H1 (cell line): ENCODE results near the gene ALDH1L2. TPM values are rescaled to one million over a fixed set of nuclear protein-coding genes. Genes with fewer than 3 reads are reported as not detected.

Experiments
- ATF2 ChIP-seq: IDR thresholded peaks from 2 replicates; pipeline ENCODE4 v1.6.1; 2012; ENCODE audit warnings: low read length, inconsistent platforms
- CREB1 ChIP-seq: IDR thresholded peaks from 2 replicates; pipeline ENCODE4 v1.6.1; 2012; ENCODE audit warnings: inconsistent platforms
- GTF2F1 ChIP-seq: IDR thresholded peaks from 2 replicates; pipeline ENCODE4 v1.6.1; 2012; ENCODE audit warnings: low read depth, low read length, improper control_type of control experiment, borderline replicate concordance
- HDAC6 ChIP-seq: IDR thresholded peaks from one replicate; pipeline ENCODE4 v1.7.1; 2012; ENCODE audit warnings: low read depth, mild to moderate bottlenecking, inconsistent platforms, low read length, moderate library complexity
- RAD21 ChIP-seq, 2 experiments: IDR thresholded peaks in 1 of 2; conservative IDR thresholded peaks in 1 of 2; 2 replicates each; pipeline ENCODE4 v1.6.1; 2011; ENCODE audit warnings: low read depth in 2 of 2, low read length in 2 of 2, improper control_type of control experiment in 1 of 2, inconsistent platforms in 1 of 2, mild to moderate bottlenecking in 1 of 2, moderate library complexity in 1 of 2
- RXRA ChIP-seq: IDR thresholded peaks from 2 replicates; pipeline ENCODE4 v1.6.1; 2011; ENCODE audit warnings: low read depth, mild to moderate bottlenecking, low read length, moderate library complexity; ENCODE audit not compliant: insufficient read depth
- SAP30 ChIP-seq: fragments of 300-600 bp; sonication (generic); IDR thresholded peaks from 2 replicates; pipeline ENCODE4 v1.7.1; 2012; ENCODE audit warnings: low read length, moderate library complexity, mild to moderate bottlenecking, inconsistent platforms; ENCODE audit not compliant: insufficient read depth, insufficient replicate concordance
- polyA plus RNA-seq, 7 experiments: library from polyadenylated mRNA; depleted of rRNA in 3 of 7; stranded (reverse) in 5 of 7; unstranded in 2 of 7; fragments of >200 nt in 5 of 7; fragments of 200-250 nt in 2 of 7; gene quantifications; 1 replicate in 5 of 7; 2 replicates in 1 of 7; 4 replicates in 1 of 7; pipeline versions ENCODE4 v1.2.1 to v1.2.3, GENCODE V29; 2011 to 2013; ENCODE audit warnings: missing spikeins in 2 of 7, mixed read lengths in 2 of 7
- total RNA-seq: library from RNA; stranded (reverse); fragmentation: NEBNext Ultra II Directional; extraction: Animal tissue kit (Norgen Biotek cat#: 25700); gene quantifications from 2 replicates; pipeline ENCODE4 v1.2.1, GENCODE V29; 2021
- TF ChIP-seq, protein P1 (sequence below), 3 experiments: IDR thresholded peaks; 1 replicate in 2 of 3; 2 replicates in 1 of 3; pipeline versions ENCODE4 v1.5.1 to v1.6.1; 2011; ENCODE audit warnings: low read length in 3 of 3, mild to moderate bottlenecking in 3 of 3, inconsistent platforms in 2 of 3, low read depth in 1 of 3, moderate library complexity in 1 of 3; ENCODE audit not compliant: insufficient read depth in 1 of 3; ENCODE audit errors: control extremely low read depth in 1 of 3

The ALDH1L2 gene
- total and polyA plus RNA-seq, 2 of the 8 experiments (the other 6 are each of a cell fraction or from before 2014, with no cell fraction given) = 3.7 to 7.2 TPM

DNA sequence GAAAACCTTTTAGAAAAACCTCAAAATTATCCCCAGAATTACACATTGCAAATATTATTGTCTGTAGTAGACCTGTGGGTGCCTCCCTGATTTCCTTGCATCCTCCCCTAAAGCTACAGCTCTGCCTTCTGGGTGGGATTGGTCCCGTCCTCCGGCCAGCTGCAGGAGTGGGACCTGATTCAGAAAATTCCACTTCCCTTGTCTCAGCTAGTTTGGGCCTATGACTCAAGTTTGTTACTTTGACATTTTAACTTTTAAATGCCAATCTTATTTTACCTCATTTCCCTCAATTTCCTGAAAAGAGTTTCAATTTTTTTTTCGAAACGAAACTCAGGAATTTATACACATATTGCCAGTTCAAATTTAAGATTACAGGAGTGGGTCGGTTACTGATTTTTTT is 113.0 kb downstream of the ALDH1L2 start (continued):
- no peak for TF ChIP-seq CREB1
- no peak for TF ChIP-seq ATF2
- TF ChIP-seq RXRA = no peak
- TF ChIP-seq SAP30 = no peak
- TF ChIP-seq, protein P1, sequence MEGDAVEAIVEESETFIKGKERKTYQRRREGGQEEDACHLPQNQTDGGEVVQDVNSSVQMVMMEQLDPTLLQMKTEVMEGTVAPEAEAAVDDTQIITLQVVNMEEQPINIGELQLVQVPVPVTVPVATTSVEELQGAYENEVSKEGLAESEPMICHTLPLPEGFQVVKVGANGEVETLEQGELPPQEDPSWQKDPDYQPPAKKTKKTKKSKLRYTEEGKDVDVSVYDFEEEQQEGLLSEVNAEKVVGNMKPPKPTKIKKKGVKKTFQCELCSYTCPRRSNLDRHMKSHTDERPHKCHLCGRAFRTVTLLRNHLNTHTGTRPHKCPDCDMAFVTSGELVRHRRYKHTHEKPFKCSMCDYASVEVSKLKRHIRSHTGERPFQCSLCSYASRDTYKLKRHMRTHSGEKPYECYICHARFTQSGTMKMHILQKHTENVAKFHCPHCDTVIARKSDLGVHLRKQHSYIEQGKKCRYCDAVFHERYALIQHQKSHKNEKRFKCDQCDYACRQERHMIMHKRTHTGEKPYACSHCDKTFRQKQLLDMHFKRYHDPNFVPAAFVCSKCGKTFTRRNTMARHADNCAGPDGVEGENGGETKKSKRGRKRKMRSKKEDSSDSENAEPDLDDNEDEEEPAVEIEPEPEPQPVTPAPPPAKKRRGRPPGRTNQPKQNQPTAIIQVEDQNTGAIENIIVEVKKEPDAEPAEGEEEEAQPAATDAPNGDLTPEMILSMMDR (IDR thresholded peaks at IDR 0.05; ENCODE audit: control extremely low read depth in 1 of 3, insufficient read depth in 1 of 3, low read depth in 1 of 3, low read length in 3 of 3) = no peak
- TF ChIP-seq HDAC6 = no peak
- TF ChIP-seq GTF2F1 = no peak
- TF ChIP-seq RAD21 (IDR thresholded peaks at IDR 0.05 in 1 of 2, conservative IDR thresholded peaks at IDR 0.05 in 1 of 2; ENCODE audit: low read depth in 2 of 2, low read length in 2 of 2) = no peak

Other genes starting within 250 kb of the ALDH1L2 start
- 3.0 and 4.7 TPM in 2 replicates for gene SLC41A2, start 126.2 kb downstream of the ALDH1L2 start, total RNA-seq
- 0.66 and 0.79 TPM in 2 replicates for gene SLC41A2, start 126.2 kb downstream of the ALDH1L2 start, polyA plus RNA-seq (2011; rRNA removed)
- gene NOPCHAP1, start 98.1 kb downstream of the ALDH1L2 start, total RNA-seq = 39.5 and 43.7 TPM in 2 replicates
- gene NOPCHAP1, start 98.1 kb downstream of the ALDH1L2 start, polyA plus RNA-seq (2011; rRNA removed) = 14.9 and 17.2 TPM in 2 replicates
- 38.5 and 40.2 TPM in 2 replicates for gene WASHC4, start 23.3 kb upstream of the ALDH1L2 start, total RNA-seq
- 6.8 and 13.0 TPM in 2 replicates for gene WASHC4, start 23.3 kb upstream of the ALDH1L2 start, polyA plus RNA-seq (2011; rRNA removed)
- gene APPL2, start 151.7 kb upstream of the ALDH1L2 start, total RNA-seq = 19.0 and 22.9 TPM in 2 replicates
- gene APPL2, start 151.7 kb upstream of the ALDH1L2 start, polyA plus RNA-seq (2011; rRNA removed) = 8.9 TPM in 2 replicates
- 37.6 and 41.2 TPM in 2 replicates for gene C12orf75, start 246.2 kb upstream of the ALDH1L2 start, total RNA-seq
- 10.1 and 26.4 TPM in 2 replicates for gene C12orf75, start 246.2 kb upstream of the ALDH1L2 start, polyA plus RNA-seq (2011; rRNA removed)